Measurements from ENCODE around the gene ZNF420.

GRCh38 chr19:37059142-37059541 lies 19.1 kb upstream of the ZNF420 start:
- TF ChIP-seq, protein P1, sequence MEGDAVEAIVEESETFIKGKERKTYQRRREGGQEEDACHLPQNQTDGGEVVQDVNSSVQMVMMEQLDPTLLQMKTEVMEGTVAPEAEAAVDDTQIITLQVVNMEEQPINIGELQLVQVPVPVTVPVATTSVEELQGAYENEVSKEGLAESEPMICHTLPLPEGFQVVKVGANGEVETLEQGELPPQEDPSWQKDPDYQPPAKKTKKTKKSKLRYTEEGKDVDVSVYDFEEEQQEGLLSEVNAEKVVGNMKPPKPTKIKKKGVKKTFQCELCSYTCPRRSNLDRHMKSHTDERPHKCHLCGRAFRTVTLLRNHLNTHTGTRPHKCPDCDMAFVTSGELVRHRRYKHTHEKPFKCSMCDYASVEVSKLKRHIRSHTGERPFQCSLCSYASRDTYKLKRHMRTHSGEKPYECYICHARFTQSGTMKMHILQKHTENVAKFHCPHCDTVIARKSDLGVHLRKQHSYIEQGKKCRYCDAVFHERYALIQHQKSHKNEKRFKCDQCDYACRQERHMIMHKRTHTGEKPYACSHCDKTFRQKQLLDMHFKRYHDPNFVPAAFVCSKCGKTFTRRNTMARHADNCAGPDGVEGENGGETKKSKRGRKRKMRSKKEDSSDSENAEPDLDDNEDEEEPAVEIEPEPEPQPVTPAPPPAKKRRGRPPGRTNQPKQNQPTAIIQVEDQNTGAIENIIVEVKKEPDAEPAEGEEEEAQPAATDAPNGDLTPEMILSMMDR (IDR thresholded peaks at IDR 0.05 in 8 of 11, conservative IDR thresholded peaks at IDR 0.05 in 3 of 11) = no peak
- TF ChIP-seq POLR2AphosphoS5 (IDR thresholded peaks at IDR 0.05) (no peak), POLR2A (IDR thresholded peaks at IDR 0.05) (no peak)
